ENCODE results near the gene PLA2G2C.

DNA sequence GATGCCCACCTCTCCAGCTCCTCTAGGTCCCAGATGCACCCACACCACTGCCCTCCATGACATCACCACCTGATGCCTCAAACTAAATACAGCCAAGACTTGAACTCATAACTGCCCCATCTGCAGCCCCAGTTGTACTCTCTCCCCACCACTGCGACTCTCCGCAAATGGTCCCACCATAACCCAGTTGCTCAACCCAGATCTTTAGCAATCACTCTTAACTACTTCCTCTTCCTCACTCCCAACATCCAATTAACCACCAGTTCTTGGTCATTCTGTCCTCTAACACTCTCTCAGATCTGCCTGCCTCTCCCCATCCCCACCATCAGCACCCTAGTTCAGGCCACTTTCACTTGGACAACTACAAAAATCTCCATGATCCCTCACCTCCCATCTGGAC is 36.8 kb upstream of the PLA2G2C start:
- TF ChIP-seq POLR2A (IDR thresholded peaks at IDR 0.05) (no peak), CTCF (IDR thresholded peaks at IDR 0.05) (no peak), EP300 (IDR thresholded peaks at IDR 0.05) (no peak)
